GM19240 (cell line): ENCODE data around the gene ARHGAP12.
"Not testable (repeated sequence)": the region's sequence is repeated elsewhere in the genome, so short reads cannot be mapped to it uniquely, and the experiment has no call there.

Experiments
- DNase-seq: peaks from one replicate; pipeline ENCODE4 v3.0.0; 2011; ENCODE audit warnings: low spot score; ENCODE audit not compliant: insufficient read length

ARHGAP12 gene, protein sequence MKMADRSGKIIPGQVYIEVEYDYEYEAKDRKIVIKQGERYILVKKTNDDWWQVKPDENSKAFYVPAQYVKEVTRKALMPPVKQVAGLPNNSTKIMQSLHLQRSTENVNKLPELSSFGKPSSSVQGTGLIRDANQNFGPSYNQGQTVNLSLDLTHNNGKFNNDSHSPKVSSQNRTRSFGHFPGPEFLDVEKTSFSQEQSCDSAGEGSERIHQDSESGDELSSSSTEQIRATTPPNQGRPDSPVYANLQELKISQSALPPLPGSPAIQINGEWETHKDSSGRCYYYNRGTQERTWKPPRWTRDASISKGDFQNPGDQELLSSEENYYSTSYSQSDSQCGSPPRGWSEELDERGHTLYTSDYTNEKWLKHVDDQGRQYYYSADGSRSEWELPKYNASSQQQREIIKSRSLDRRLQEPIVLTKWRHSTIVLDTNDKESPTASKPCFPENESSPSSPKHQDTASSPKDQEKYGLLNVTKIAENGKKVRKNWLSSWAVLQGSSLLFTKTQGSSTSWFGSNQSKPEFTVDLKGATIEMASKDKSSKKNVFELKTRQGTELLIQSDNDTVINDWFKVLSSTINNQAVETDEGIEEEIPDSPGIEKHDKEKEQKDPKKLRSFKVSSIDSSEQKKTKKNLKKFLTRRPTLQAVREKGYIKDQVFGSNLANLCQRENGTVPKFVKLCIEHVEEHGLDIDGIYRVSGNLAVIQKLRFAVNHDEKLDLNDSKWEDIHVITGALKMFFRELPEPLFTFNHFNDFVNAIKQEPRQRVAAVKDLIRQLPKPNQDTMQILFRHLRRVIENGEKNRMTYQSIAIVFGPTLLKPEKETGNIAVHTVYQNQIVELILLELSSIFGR

DNA sequence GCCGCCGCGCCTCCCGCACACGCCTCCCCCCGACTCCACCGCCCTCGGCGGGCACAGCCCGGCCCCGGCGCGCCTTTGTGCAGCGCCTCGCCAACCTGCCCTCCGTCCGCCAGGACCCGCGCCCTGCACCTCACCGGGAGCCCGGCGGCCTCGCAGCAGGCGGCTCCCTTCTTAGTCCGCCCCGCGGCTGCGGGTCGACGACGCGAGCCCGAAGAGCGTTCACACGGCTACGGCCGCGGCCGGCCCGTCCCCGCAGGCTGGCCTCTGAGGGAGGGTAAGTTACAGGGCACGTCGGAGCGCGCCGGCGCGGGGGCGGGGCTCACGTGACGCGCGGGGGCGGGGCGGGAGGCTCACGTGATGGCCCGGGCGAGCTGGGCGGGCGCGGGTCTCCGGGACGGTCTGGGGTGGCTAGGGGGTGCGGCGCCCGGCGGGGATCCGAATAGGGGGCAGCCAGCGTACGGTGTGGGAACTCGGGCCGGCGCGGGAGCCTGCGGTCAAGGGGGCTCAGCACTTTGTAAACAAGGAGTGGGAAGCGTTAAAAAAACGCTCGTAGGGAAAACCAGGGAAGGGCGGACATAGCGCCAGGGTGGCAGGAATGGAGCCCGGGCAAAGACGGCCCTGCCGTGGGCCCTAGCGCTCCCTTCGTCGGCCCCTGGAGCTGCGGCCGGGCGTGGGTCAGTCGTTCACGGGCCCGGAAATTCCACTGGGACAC lies at the start of gene ARHGAP12:
TSS of gene ARHGAP12 (minus strand) at position 283 of the 712 bp plus-strand sequence. CDS start 19,976 bp downstream, outside the sequence.
- no peak for DNase-seq

DNA sequence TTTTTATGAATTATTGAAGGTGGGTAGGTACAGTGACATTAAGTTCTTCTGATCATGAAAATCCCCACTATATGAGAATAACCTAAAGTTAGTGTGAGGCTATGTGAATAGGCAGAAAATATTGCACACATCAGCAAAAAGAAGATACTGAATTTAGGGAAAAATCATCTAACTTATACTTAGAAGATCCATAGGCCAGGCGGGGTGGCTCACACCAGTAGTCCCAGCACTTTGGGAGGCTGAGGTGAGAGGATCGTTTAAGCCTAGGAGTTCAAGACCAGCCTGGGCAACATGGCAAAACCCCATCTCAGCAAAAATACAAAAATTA lies 49.5 kb upstream of the ARHGAP12 start:
- no peak for DNase-seq

DNA sequence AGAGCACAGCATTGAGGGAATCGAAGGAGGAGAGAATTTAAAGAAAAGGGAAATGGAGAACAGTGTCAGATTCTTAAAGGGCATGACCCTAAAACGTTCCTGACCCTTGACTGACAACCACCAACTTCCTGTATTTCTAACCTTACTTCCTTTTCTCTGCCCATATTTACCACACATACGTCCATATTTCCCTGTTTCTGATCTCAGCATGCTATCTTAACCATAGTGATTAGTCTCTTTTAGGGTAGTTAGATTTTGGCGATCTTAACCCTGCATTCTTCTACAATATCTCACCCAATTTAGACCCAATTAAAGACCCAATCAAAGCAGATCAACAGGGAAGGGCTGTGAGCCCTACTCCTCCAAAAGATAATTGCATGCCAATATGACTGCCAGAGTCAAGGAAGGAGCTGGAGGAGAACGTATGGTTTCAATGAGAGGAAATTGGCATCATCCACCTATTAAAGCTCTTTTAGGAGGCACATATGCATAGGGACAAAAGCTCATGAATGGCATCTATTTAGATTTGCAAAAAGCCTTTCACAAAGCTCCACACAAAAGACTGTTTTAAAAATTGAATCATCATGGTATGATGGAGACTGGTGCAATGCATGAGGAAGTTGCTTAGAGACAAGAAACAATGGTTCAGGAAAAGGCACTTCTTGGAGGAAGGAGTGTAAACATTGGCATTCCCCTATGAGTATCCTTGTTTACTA lies 49.0 kb upstream of the ARHGAP12 start:
- no peak for DNase-seq

DNA sequence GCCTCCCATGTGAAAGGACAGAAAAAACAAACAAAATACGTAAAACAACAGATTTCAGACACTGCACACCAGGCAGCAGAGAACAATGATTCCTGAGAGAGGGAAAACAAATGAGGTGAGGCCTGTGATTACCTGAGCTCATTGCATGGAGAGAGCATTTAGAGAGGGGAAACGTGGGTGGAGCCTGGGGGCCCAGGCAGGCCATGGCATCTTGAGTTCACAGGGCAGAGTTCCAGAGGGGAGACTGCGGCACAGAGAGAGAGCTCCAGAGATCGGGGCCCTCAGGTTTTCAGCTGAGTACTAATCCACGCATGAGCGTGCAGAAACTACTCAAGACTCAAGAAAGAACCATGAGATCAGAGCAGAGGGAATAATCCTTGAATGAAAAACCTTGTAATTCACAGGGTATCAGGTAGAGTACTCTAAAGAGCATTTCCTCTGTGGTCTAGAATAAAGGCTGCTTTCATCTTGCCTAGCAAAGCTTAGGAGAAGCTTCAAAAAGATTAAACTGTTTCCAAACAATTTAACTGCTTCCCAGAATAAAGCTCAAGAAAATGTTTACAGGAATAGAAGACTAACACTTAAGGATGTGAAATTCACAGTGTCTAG lies 46.6 kb upstream of the ARHGAP12 start:
- no peak for DNase-seq

DNA sequence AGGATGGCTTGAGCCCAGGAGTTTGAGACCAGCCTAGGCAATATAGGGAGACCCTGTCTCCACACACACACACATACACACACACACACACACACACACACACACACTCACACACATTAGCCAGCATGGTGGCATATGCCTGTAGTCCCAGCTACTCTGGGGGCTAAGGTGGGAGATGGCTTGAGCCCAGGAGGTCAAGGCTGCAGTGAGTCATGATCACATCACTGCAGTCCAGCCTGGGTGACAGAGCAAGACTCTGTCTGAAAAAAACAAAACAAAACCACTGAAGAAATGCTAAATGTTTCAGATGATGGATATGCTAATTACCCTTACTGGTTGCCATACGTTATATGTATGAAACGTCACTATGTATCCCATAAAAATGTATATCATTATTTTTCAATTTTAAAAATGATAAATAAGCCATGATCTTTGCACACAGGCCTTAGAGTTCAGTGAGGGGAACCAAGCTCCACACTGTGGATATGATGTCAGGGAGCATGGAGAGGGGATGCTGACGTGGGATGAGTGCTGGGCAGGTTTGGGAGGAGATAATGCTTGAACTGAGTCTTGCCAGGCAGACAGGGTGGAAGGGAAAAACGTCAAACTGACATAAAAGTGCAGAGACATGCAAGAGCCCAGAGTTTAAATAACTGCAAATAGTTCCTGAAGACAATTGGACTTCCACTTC lies 45.9 kb upstream of the ARHGAP12 start:
- DNase-seq: no peak

DNA sequence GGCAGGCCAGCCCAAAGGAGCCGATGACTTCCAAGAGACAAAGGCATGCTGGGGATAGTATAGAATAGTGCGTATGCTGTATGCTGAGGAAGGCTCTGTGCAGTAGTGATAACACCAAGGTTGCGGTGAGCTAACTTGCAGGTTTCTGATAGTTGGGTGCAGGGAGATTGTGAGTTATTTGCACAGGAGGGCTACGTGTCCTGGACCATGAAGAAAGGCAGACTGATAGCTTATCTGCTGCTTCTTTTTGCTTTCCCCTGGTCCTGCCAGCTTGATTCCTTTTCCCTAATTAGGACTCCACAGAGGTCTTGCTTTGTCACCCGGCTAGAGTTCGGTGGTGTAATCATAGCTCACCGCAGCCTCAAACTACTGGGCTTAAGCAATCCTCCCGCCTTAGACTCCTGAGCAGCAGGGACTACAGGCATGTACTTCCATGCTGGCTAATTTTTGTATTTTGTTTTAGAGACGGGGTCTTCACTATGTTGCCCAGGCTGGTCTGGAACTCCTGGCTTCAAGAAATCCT lies 43.9 kb upstream of the ARHGAP12 start:
- no peak for DNase-seq

DNA sequence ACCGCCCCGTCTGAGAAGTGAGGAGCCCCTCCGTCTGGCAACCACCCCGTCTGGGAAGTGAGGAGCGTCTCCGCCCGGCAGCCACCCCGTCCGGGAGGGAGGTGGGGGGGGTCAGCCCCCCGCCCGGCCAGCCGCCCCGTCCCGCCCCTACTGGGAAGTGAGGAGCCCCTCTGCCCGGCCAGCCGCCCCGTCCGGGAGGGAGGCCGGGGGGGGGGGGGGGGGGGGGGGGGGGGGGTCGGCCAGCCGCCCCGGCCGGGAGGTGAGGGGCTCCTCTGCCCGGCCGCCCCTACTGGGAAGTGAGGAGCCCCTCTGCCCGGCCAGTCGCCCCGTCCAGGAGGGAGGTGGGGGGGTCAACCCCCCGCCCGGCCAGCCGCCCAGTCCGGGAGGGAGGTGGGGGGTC lies 41.2 kb upstream of the ARHGAP12 start:
- DNase-seq: not testable (repeated sequence)

DNA sequence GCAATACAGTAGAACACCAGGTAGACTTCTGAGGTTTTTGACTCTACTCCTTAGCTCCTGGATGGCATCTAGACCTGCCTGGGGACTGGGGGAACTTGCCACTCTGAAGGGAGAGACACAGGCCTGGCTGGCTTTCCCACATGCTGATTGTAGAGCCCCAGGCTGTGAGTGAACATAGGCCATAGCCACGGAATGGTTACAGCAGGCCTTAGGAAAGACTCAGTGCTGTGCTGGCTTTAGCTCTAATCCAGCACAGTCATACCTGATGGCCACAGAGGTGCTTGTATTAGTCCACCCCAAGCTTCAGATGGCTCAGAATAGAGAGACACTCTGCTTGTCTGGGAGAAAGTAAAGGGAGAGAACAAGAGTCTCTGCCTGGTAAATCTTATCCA lies 35.0 kb upstream of the ARHGAP12 start:
- no peak for DNase-seq

DNA sequence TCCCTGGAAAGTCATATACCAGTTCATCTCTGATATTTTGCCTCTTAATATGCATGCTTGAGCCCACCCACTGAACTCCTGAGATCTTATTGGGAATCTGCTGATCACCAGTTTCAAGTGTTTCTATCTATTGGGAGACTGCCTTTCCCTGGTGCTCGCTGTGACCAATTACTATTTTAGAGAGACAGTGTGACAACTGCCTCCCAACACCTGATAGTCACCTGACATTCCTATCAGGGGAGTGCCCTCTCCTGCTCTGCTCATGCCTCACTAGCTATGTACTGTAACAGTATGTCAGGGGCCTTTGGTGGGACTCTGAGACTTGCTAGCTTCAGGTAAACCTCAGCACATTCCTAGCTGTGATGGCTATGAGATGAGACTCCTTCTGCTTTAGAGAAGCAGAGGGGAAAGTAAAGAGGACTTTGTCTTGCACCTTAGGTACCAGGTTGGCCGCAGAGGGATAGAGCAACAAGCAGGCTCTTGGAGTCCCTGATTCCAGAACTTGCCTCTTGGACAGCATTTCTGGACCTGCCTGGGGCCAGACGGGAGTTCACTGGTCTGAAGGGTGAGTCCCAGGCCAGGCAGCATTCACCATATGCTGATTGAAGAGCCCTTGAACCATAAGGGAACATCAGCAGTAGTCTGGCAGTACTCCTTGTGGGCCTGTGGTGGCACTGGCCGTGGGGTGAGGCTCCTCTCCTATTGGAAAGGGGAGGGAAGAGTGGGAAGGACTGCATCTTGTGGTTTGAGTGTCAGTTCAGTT lies 34.4 kb upstream of the ARHGAP12 start:
- DNase-seq: no peak

DNA sequence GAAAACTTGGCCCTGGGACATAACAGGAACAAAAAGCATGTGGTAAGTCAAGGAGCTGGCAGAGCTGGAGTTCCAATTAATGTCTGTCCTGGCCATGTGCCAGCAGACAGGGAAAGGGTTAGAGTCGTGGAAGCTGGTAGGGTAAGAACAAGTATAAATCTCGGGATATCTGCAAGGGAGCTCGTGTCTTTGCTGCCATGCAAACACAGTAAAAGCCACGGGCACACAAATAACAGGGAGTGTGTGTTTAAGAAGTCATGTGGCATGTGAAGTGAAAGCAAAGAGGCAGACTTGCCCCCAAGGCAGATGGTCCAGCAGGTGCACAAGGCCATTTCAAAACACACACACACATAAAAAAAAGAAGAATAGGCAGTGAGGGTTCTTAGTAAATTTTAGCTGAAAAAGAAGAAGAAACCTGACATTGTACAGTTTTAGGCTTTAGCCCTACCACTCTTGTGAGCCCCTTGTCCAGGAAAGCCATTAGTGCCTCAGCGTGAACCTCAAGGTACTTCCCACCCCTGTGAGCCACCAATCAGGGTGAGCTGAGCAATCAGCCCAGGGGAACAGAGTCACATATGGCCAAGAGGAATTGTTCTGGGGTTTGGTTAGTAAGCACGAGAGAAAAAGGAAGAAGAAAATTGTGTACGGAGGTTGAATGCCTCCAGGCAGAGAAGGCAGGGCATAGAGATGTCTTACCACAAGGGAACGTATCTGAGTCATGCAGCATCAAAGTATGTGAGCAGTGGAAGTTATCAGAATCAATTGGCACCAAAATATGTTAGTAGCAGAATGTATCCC lies 32.8 kb upstream of the ARHGAP12 start:
- DNase-seq: no peak

DNA sequence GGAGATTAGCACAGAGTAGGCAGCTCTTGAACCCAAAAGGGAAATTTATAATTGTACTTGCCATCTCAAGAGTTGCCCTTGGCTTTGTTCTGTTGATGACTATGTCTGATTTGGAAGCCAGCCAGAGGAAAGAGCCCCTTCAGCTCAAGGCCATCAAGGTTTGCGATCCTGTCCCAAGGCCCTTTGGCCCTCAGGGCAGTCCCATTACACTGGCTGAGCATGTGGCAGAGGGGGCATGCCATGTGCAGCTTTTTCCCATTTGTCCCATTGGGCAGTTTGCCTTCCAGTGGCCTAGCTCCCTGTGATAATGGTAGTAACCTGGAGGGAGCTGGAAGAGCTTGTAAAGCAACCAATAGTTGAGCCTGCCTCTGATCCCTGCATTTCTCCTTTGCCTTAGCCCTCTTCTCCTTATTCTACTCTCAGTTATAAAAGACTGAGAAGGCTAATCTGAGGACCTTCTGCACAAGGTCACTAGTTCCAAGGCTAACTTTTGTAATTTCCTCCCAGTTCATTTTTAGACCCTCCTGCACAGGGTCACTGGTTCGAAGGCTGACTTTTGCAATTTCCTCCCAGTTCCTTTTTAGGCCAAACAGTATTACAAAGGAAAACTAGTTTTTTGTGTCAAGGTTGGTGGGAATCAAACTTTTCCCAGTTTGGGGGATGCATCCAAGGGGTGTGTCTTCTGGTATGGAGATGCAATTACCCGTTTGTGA lies 31.0 kb upstream of the ARHGAP12 start:
- DNase-seq: no peak

DNA sequence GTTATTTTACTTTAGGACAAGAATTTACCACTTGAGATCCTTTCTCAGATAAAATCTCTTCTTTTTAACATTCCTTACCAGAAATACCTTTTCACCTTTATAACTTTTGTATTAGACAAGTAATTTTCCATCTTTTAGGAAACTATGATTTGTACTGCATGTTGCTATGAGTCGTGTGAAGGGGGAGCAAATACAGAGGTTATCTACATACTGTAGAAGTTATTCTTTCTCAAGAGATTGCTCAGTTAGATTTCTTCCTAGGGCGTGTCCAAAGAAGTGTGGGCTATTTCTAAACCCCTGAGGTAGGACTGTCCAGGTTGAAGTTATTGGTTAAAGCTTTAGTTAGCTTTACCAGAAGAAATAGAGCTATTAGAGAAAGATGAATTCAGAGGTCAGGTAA lies 30.2 kb upstream of the ARHGAP12 start:
- no peak for DNase-seq

DNA sequence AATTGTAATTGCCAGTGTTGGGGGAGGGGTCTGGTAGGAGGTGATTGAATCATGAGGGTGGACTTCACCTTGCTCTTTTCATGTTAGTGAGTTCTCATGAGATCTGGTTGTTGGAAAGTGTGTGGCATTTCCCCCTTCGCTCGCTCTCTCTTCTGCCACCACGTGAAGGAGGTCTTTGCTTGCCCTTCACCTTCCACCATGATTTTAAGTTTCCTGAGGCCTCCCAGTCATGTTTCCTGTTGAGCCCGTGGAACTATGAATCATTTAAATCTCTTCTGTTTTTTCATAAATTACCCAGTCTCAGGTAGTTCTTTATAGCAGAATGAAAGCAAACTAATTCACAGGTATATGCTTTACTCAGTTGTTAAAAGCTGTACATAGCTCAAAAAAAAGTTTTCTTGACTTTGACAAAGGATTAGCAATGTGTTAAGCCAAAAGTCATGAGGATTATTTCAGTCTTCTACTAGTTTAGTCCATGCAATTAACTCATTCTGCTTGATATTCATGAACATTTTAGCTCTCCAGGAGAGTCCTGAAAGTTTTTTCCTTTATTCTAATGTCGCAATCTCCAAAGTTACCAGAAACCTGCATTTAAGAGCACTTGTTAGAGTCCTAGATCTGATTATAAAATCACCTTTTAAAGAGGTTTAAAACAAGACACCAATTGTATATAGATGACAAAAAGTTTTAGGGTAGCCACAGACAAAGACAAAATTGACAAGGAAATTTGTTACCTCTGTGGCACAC lies 27.7 kb upstream of the ARHGAP12 start:
- no peak for DNase-seq

DNA sequence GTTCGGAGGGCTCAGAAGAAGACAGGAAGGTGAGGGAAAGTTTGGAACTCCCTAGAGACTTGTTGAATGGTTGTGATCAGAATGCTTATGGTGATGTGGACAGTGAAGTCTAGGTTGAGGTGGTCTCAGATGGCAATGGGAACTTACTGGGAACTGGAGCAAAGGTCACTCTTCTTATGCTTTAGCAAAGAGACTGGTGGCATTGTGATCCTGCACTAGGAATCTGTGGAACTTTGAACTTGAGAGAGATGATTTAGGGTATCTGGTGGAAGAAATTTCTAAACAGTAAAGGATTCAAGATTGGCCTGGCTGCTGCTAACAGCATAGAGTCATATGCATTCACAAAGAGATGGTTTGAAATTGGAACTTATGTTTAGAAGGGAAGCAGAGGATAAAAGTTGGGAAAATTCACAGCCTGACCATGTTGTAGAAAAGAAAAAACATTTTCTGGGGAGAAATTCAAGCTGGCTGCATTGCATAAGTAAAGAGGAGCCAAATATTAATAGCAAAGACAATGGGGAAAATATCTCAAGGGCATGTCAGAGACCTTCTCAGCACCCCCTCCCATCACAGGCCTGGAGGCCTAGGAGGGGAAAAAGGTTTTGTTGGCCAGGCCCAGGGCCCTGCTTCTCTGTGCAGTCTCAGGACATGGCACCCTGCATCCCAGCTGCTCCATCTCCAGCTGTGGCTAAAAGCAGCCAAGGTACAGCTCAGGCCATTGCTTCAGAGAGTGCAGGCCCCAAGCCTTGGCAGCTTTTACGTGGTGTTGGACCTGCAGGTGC lies 26.0 kb upstream of the ARHGAP12 start:
- no peak for DNase-seq

DNA sequence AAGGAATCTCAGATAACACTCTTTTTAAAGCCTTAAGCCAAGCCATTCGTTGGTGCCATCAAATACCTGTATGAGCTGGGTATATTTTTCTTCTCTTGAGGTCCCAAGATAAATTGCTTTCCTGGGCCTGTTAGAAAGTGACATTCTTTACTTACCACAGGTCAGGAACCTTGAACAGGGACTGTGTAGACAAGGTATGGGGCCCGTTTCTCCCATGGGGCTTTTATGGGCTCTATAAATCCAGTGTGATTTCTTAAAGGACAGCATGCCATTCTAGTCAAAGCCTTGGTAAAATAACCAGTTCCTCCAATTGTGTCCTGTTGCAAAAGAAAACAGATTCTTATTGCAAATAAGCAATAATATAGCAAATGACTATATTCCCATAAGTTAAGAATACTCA lies 24.8 kb upstream of the ARHGAP12 start:
- DNase-seq: no peak

DNA sequence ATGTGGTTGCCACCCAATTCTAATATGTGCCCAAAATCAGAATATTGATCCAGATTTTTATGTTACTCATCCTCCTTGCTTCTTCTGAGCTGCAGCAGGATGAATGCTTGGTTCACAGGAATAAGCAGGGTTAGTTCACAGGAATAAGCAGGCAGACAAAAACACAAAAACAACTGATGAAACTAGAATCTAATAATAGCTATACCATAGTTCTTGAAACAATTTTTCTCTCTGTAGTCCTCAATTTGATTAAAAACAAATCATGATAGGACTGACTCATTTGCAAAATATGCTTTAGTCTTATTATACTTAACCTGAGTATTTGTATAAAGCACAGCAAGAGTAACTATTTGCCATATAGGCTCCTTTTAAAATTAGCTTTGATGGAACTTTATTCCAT lies 24.4 kb upstream of the ARHGAP12 start:
- no peak for DNase-seq
